Thyroid gland (tissue), 4 donors: ENCODE results near the gene EPO. TPM values are rescaled to one million over a fixed set of nuclear protein-coding genes. Genes with fewer than 3 reads are reported as not detected.

Source experiments
- DNase-seq, 2 donors: peaks; one replicate each; pipeline ENCODE4 v3.0.0-alpha.2; 2019
- H3K27ac ChIP-seq, 3 donors: fragments of 200-600 bp; sonication (generic); 1 replicate in 2 of 3; 2 replicates in 1 of 3; pipeline ENCODE4 v1.5.1; 2016 to 2019; ENCODE audit warnings: mild to moderate bottlenecking in 1 of 3, moderate library complexity in 1 of 3
- H3K27me3 ChIP-seq: fragments of 200-600 bp; sonication (generic); one replicate; pipeline ENCODE4 v1.5.1; 2019
- H3K36me3 ChIP-seq, 2 donors: fragments of 200-600 bp; sonication (generic); one replicate each; pipeline ENCODE4 v1.5.1; 2016 to 2019
- H3K4me1 ChIP-seq, 2 donors: fragments of 200-600 bp; sonication (generic); one replicate each; pipeline ENCODE4 v1.5.1; 2017 to 2019
- H3K4me3 ChIP-seq, 3 donors: fragments of 200-600 bp; sonication (generic); replicated peaks in 1 of 3; 1 replicate in 2 of 3; 2 replicates in 1 of 3; pipeline ENCODE4 v1.5.1; 2016; ENCODE audit warnings: mild to moderate bottlenecking in 1 of 3
- H3K9me3 ChIP-seq: fragments of 200-600 bp; sonication (generic); one replicate; pipeline ENCODE4 v1.5.1; 2017
- POLR2A ChIP-seq, 2 donors: fragments of 450-650 bp; IDR thresholded peaks; one replicate each; pipeline ENCODE4 v1.6.1; 2017; ENCODE audit warnings: antibody characterized with exemption in 2 of 2, mild to moderate bottlenecking in 2 of 2, moderate library complexity in 1 of 2
- WGBS, 2 donors: methylation state at CpG; one replicate each; pipeline ENCODE4 v1.1.5; 2017; 5-methylcytosine and 5-hydroxymethylcytosine counted together
- intact Hi-C: fragments of 100-400 bp; cut with DNase I; formaldehyde crosslinking; loops from one replicate; pipeline ENCODE4 v1.15.1; 2023
- total RNA-seq, 4 donors: library from RNA; depleted of rRNA; stranded (reverse); fragments of >200 nt; gene quantifications; one replicate each; pipeline ENCODE4 v1.2.3, GENCODE V29; 2016
- TF ChIP-seq, protein P1 (sequence below), 6 experiments: fragments of 200-600 bp in 3 of 6; fragments of 450-650 bp in 3 of 6; sonication (generic) in 3 of 6; IDR thresholded peaks; one replicate each; pipeline ENCODE4 v1.5.1; 2016 to 2019; ENCODE audit warnings: antibody characterized with exemption in 6 of 6, mild to moderate bottlenecking in 2 of 6, inconsistent platforms in 1 of 6, moderate library complexity in 1 of 6

Gene EPO
- total RNA-seq, 4 donors from 2014 or later = not detected

GRCh38 chr7:100730136-100730800, 10.0 kb downstream of the EPO start:
- intact Hi-C loops = no loop called here
- Histone ChIP-seq H3K27me3 (no peaks in the 10 kb centered on the region), H3K4me3 (no peak overlapping the region), H3K9me3 (no peaks in the 10 kb centered on the region), H3K36me3 (no peaks in the 10 kb centered on the region), H3K4me1 (no peaks in the 10 kb centered on the region), H3K27ac (no peak overlapping the region)
- TF ChIP-seq, protein P1, sequence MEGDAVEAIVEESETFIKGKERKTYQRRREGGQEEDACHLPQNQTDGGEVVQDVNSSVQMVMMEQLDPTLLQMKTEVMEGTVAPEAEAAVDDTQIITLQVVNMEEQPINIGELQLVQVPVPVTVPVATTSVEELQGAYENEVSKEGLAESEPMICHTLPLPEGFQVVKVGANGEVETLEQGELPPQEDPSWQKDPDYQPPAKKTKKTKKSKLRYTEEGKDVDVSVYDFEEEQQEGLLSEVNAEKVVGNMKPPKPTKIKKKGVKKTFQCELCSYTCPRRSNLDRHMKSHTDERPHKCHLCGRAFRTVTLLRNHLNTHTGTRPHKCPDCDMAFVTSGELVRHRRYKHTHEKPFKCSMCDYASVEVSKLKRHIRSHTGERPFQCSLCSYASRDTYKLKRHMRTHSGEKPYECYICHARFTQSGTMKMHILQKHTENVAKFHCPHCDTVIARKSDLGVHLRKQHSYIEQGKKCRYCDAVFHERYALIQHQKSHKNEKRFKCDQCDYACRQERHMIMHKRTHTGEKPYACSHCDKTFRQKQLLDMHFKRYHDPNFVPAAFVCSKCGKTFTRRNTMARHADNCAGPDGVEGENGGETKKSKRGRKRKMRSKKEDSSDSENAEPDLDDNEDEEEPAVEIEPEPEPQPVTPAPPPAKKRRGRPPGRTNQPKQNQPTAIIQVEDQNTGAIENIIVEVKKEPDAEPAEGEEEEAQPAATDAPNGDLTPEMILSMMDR (IDR thresholded peaks at IDR 0.05) = no peak
- no peak for TF ChIP-seq POLR2A (IDR thresholded peaks at IDR 0.05)
- DNase-seq = no peak
- WGBS, 2 donors = 70% methylated on average over 2 of the region's 3 CpGs; no CpG with 5 or more reads in 1 of the 2 donors

- Histone ChIP-seq H3K27ac (no peak overlapping the region), H3K4me1 (no peaks in the 10 kb centered on the region), H3K27me3 (no peaks in the 10 kb centered on the region), H3K9me3 (no peaks in the 10 kb centered on the region), H3K4me3 (no peak overlapping the region), H3K36me3 (no peaks in the 10 kb centered on the region)
- intact Hi-C loops = no loop called here
- WGBS, 2 donors = 44 to 53% methylated on average over 9 to 10 of the region's 11 CpGs
- TF ChIP-seq, protein P1 (IDR thresholded peaks at IDR 0.05) = no peak
- TF ChIP-seq POLR2A (IDR thresholded peaks at IDR 0.05) = no peak
- peak in 1 of 2 donors; percentile 6 for DNase-seq
Measured at GRCh38 chr7:100731937-100732636, 11.8 kb downstream of the EPO start.

GRCh38 chr7:100735730-100736129, 15.5 kb downstream of the EPO start:
- Histone ChIP-seq H3K4me3 (no peak overlapping the region), H3K27ac (no peak overlapping the region), H3K4me1 (no peaks in the 10 kb centered on the region), H3K9me3 (no peaks in the 10 kb centered on the region), H3K36me3 (no peaks in the 10 kb centered on the region), H3K27me3 (no peaks in the 10 kb centered on the region)
- intact Hi-C loops = no loop called here
- no peak for DNase-seq
- no peak for TF ChIP-seq POLR2A (IDR thresholded peaks at IDR 0.05)
- 79 to 91% methylated on average over 4 to 7 of the region's 7 CpGs for WGBS, 2 donors

GRCh38 chr7:100736671-100737070, 16.4 kb downstream of the EPO start:
- TF ChIP-seq, protein P1 (IDR thresholded peaks at IDR 0.05) = no peak
- TF ChIP-seq POLR2A (IDR thresholded peaks at IDR 0.05) = no peak
- no peak for DNase-seq
- 73 to 100% methylated on average over 1 to 5 of the region's 13 CpGs for WGBS, 2 donors
- intact Hi-C loops = no loop called here
- Histone ChIP-seq H3K27ac (no peak overlapping the region), H3K9me3 (no peaks in the 10 kb centered on the region), H3K36me3 (no peaks in the 10 kb centered on the region), H3K4me1 (no peaks in the 10 kb centered on the region), H3K27me3 (no peaks in the 10 kb centered on the region), H3K4me3 (no peak overlapping the region)

DNA sequence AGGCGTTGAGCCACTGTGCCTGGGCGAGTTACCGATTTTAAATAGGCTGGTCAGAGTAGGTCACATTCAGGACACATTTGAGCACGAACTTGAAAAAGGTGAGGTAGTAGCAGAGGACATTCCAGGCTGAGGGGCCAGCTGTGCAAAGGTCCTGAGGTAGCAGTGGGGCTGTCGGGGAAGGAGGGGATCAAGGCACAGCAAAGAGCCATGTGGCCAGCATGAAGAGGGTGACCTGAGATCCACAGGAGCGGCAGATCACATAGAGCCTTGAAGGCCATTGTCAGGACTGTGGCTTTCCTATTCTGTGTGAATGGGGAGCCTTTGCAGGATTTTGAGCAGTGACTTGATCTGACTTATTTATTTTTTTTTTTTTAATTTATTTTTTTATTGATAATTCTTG, 19.7 kb downstream of the EPO start:
- H3K27ac ChIP-seq = no peak overlapping the region
- no peaks in the 10 kb centered on the region for H3K36me3 ChIP-seq
- DNase-seq = no peak
- no peaks in the 10 kb centered on the region for H3K4me1 ChIP-seq
- WGBS, 2 donors = 90 to 91% methylated on average over 6 of the region's 6 CpGs
- TF ChIP-seq, protein P1 (IDR thresholded peaks at IDR 0.05) = no peak
- no peak for TF ChIP-seq POLR2A (IDR thresholded peaks at IDR 0.05)
- H3K9me3 ChIP-seq = no peaks in the 10 kb centered on the region
- no peak overlapping the region for H3K4me3 ChIP-seq
- intact Hi-C loops = no loop called here
- no peaks in the 10 kb centered on the region for H3K27me3 ChIP-seq
